Raji (cell line): ENCODE measurements around the gene CLCN6.

ENCODE experiments used
- POLR2A ChIP-seq: IDR thresholded peaks from 2 replicates; pipeline ENCODE4 v1.6.1; 2011; ENCODE audit warnings: low read depth, low read length, control low read depth; ENCODE audit not compliant: insufficient read depth

CLCN6 gene

DNA sequence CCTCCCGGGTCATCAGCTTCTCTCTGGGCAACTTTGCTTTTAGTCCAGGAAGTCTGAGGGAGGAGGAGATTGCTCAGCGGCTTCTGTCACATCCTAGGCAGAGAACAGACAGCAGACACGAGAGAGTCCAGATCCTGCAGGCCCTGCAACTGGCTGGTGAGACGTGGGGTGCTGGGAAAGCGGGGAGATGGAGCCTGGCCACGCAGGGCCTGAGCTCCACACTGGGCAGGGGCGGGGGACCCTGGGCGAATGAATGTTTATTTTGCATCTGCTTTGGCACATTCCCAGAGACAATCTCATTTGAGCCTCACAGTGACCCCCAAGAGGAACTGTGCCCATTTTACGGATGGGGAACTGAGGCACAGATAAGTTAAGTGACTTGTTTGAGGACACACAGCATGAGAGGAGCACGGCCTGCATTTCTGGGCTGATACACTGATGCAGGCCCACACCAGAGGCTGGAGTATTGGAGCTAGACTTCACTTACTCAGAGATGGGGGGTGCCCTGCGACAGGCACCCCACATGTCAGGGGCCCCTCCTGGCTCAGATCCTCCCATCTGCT, 34.4 kb upstream of the CLCN6 start:
- TF ChIP-seq POLR2A: no peak

DNA sequence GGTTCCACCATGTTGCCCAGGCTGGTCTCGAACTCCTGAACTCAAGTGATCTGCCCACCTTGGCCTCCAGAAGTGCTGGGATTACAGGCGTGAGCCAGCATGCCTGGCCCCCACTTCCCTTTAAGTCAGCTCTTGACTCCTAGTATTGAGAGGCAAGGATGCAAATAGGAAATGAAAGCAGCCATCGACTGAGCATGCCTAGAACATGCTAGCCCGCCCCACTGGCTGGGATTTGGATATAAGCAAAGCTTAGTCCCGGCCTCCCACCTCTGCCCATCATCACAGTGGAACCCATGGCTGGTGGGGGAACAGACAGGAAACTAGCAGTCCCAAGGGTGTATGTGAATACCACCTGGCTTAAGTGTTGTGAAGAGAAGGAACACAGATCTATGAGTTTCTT, 33.5 kb upstream of the CLCN6 start:
- TF ChIP-seq POLR2A: peak; percentile 26; the same call in 1 of the 2 replicates

DNA sequence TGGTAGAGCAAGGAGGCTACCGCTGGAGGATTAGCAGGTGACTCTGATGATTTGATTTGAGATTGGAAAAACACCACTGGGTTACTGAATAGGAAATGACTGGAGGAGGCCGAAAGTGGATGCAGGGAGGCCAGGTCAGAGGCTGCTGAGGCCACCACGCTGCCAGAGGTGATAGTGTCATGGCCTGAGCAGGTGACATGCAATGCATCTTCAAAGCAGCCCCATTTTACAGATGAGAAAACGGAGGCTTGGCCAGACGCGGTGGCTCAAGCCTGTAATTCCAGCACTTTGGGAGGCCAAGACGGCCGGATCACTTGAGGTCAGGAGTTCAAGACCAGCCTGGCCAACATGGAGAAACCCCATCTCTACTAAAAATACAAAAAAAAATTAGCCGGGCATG, 31.2 kb upstream of the CLCN6 start:
- TF ChIP-seq POLR2A: no peak

DNA sequence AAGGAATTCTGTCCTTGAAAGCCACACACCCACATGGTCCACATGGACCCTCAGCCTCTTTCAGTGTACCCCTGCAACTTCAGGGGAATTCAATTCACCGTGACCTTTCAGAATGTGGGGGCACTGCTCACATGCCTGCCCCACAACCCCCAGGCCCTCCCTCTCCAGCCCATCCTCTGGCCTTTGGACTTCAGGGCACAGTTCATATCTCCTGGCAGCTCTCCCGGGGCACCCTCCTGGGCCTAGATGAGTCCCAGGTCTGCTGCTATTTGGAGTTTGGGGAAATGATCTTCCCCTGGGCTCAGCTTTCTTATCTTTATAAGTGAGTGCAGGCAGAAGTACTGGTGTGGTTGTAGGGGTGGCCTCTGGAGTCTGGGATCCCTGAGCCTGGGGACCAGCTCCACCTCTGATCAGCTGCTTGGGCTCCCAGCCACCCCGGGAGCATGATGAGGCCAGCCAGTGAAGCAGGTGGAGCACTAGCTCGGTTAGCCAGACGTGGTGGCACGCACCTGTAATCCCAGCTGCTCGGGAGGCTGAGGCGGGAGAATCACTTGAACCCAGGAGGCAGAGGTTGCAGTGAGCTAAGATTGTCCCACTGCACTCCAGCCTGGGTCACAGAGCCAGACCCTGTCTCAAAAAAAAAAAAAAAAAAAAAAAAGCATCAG, 28.2 kb upstream of the CLCN6 start:
- TF ChIP-seq POLR2A: no peak

DNA sequence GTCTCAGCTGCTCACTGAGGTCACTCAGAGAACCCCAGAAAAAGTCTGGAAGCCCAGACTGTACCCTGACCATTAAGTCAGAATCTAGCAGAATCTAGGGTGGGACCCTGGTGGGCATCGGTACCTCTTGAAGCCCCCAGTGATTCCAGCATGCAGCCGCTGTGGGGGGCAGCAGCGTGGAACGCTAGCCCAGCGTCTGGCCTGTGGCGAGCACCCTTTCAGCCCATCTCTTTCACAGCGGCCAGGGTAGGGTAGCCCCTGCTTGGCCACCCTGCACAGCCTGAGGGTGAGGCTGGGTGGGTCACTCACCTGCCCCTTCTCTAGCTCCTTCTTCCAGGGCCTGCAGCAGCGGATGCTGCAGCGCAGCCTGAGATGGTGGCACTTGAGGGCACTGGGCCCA, 27.7 kb upstream of the CLCN6 start:
- no peak for TF ChIP-seq POLR2A

DNA sequence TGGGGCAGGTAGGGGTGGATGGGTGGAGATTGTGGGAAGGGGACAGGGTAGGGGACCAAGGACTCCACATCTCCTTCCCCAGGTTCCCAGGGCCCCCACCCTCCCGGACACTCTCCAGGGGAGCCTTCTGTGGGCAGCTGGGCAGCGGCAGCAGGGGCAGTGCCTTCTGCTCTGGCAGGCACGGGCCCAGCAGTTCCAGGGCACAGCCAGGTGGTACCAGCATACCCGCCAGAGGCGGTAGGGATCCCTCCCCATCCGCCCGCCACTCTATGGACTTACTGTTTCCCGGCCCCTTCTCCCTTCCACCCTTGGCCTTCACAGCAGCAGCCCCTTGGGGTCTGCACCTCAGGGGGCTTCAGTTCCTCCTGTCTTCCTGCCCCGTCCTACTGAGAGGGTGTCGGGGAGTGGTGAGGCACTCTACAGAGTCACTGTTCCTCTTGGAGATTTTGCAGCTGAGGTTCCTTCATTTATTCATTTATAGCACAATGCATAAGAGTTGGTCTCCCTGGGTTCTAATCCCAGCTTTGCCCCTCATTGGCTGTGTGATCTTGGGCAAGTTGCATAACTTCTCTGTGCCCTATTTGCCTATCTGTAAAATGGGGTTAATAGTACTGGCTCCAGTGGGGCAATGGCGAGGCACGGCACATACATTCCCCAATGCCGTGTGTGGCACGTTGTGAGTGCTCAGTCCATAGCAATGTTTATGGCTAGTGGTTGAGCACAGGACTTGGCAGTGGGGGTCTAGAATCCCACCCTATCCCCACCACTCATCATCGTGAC, 27.0 kb upstream of the CLCN6 start:
- no peak for TF ChIP-seq POLR2A

DNA sequence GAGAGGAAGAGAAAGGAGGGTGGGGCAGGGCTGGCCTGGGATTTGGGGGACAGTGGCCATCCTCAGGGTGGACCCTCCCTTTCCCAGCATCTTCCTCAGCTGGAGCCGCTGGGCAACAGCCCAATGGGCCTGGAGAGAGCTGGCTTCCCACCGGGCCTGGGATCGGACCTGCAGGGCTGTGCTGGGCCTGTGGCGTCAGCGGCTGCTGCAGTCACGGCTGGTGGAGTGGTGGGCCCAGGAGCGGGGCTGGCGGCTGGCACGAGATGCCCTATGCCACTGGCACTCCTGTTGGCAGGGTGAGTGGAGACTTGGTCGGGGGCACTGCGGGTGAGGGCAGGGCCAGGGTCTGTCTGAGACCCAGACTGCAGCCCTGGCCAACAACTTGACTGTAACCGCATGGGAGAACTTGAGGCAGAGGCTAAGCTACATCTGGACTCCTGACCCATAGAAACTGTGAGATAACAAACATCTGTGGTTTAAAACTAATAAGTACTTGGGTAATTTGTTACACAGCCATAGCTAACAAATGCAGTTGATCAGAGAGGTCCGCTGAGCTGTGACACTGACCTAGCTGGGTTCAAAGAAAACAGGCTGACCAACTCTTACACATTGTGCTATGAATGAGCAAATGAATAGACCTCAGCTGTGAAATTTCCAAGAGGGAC, 26.1 kb upstream of the CLCN6 start:
- no peak for TF ChIP-seq POLR2A

DNA sequence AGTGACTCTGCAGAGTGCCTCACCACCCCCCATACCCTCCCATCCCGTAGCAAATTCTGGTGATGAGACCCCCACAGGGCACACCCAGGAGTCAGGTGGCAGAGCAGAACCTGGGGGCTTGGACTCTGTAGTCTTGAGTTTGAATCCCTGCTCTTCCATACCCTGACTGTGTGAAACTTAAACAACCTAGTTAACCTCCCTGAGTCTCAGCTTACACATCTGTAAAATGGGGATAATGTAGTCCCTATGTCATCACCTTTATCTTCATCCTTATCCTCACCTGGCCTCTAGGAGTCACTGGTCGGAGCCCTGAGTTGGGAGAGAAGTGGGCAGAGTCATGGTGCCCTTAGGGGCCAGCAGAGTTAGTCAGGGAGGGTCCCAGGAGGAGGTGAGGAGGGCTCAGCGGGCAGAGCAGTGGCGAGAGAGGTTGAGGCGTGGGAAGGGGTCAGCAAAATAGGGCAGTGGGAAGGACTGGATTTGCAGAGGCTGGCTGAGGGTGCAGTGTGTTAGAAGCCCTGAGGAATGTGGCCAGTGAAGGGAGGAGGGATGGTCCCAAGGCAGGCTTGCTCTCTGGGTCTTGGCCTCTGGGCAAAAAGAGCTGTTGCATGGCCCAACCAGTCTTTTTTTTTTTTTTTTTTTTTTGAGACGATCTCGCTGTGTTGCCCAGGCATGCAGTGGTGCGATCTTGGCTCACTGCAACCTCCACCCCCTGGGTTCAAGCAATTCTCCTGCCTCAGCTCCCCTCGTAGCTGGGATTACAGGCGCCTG, 25.4 kb upstream of the CLCN6 start:
- no peak for TF ChIP-seq POLR2A

DNA sequence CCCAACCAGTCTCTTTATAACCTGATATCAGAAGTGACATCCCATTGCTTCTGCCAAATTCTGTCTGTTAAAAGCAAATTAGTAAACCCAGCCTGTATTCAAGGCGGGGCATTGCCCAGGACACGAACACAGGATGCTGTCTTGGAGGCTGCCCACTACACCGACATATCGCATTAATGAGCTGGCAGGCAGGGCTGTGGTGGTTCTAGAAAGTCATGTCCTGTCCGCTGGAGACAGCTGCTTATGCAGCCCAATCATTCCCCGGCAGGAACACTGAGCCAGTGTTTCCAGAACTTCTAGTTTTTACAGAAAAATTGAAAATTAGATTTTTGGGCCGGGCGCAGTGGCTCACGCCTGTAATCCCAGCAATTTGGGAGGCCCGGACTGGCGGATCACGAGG, 24.7 kb upstream of the CLCN6 start:
- TF ChIP-seq POLR2A: no peak

DNA sequence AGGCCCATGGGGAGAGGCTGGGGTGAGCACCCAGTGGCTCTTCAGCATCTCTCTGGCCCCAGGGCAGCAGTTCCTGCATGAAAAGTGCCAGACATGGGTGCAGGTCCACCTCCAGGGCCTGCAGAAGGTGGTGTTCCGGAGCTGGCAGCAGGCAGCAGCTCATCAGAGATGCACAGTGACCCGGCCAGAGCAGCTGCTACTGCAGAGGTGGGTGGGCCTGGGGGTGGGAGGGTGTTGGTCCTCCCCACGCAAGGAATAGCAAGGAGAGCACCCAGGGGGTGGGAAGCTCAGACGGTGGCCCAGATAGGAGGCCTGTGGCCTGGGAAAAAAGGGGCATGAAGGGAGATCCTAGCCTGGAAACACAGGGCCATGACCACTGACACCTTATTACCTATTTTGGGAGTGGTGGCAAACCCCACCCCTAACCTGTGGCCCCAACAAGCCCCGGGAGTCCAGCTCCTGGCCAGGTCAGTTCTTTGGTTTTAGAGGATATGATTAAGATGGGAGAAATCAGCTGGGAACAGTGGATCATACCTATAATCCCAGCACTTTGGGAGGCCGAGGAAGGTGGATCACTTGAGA, 23.8 kb upstream of the CLCN6 start:
- no peak for TF ChIP-seq POLR2A

DNA sequence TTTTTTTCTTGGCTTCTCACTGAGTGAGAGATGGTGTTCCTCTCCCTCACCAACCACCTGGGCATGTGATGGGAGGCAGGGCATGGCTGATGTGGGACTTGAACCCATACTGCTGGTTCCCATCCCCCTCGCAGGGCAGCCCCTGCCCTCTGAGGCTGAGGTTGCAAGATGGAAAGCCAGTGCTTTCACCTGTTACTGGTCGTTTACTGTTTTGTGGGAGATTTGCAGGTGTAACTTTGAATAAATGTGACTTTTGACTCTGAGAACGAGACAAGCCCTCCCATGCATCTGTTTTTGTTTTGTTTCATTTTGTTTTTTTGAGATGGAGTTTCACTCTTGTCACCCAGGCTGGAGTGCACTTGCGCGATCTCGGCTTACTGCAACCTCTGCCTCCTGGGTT, 22.4 kb upstream of the CLCN6 start:
- no peak for TF ChIP-seq POLR2A

DNA sequence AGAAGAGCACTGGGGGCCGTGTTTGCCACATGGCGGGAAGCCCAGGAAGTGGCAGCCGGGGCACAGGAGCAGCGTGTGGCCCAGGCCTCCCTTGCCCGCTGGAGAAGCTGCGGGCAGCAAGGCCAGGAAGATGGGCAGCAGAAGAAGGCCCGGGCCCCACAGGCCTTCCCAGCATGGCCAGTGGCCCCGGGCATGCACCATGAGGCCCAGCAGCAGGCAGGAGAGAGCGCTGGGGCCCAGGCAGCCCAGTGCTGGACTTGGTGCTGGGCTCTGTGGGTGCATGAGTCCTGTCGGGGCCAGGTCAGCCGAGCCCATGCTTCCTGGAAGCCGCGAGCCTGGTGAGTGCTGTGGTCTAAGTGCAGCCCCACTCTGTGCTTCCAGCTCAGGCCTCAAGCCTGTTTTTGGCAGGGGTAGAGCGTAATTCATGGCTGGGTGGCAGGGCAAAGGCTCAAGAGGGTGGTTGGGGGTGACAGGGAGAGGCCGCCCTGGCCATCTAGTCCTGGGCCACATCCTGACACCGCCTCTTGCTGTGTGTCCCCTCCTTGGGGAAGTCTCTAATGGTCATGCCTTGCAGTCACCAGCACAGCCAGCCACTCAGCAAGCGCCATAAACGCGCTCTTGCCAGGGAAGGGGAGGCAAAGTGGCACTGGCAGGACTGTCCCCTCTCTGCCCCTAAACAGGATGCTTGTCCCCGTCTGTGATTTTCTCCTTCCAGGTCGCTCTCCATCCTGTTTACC, 21.6 kb upstream of the CLCN6 start:
- TF ChIP-seq POLR2A: no peak

DNA sequence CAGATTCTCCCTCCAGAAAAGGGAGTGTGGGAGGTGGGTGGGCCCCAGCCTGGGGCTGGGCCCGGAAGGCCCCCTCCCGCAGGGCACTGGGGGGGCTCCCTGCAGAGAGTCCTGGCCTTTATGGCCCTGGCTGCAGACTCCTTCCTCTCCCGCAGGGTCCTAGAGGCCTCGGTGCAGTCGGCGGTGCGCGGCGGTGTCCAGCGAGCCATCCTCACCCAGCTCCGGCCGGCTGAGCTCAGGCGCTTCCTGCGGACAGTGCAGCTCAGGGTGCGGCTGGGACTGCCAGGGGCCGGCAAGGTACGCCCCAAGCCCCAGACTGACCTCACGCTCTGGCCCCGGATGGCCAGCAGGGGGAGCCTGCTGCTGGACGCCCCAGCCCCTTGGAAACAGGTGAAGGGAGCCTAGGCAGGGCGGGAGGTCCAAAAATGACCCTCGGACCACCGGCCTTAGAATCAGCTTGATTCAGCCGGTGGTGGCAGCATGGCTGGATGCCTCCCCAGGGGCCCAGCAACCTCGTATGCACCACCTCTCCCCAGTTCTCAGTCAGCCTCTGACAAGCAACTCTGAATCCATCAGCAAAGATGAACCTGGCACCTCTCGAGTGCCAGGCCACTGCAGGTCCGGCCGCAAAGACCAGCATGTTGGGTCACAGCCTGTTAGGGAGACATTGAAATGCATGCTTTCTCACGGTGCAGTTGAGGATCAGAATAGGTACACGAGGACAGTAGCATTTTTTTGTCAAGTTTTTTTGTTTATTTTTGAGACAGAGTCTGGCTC, 20.8 kb upstream of the CLCN6 start:
- TF ChIP-seq POLR2A: no peak; the same call in 1 of the 2 replicates
